ENCODE results near the gene PDE1A.

The PDE1A gene

DNA sequence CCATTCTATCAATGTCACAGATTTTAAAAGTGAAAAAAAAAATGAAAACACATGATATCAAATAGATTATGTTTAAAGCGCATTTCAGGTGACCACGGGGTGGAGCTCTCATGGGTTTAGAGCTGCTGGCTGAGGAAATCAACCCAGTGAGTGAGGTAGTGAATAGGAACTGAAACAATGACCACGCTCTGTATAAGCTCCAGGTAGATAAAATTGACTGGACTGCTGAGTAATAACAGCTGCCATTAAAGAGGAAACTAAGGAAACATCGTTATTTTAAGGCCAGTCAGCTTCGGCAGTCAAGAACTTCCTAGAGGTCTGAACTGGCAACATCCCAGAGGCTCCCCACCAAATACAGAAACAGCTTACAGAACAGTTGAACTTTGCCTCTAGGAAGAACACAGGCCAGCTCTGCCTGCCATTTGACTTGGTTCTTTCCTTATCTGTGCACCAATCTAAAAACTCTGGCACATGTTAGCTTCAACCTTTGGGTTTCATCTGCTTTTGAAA, 185.9 kb downstream of the PDE1A start:
- H3K4me1 ChIP-seq (ENCODE audit: control insufficient read depth, low read length), result peaks cover 7% of the 10 kb centered on the region; the same call in 1 of the 2 replicates
- no peaks in the 10 kb centered on the region for H3K79me2 ChIP-seq (ENCODE audit: control insufficient read depth, low read length)
- no peaks in the 10 kb centered on the region for H3K9me2 ChIP-seq (replicated peaks; ENCODE audit: control insufficient read depth, low read length)
- H3K27ac ChIP-seq (ENCODE audit: low read depth, low read length), result no peak overlapping the region
- H3F3A ChIP-seq (ENCODE audit: control insufficient read depth, insufficient read depth), result no peaks in the 10 kb centered on the region
- H4K20me1 ChIP-seq (ENCODE audit: control insufficient read depth, insufficient read depth, low read depth, low read length), result no peaks in the 10 kb centered on the region
- no peaks in the 10 kb centered on the region for H3K9me3 ChIP-seq (ENCODE audit: control insufficient read depth, insufficient read depth, low read length)
- no peak for TF ChIP-seq EZH2phosphoT487 (IDR thresholded peaks at IDR 0.05; ENCODE audit: borderline replicate concordance, low read length)
- TF ChIP-seq, protein P1, sequence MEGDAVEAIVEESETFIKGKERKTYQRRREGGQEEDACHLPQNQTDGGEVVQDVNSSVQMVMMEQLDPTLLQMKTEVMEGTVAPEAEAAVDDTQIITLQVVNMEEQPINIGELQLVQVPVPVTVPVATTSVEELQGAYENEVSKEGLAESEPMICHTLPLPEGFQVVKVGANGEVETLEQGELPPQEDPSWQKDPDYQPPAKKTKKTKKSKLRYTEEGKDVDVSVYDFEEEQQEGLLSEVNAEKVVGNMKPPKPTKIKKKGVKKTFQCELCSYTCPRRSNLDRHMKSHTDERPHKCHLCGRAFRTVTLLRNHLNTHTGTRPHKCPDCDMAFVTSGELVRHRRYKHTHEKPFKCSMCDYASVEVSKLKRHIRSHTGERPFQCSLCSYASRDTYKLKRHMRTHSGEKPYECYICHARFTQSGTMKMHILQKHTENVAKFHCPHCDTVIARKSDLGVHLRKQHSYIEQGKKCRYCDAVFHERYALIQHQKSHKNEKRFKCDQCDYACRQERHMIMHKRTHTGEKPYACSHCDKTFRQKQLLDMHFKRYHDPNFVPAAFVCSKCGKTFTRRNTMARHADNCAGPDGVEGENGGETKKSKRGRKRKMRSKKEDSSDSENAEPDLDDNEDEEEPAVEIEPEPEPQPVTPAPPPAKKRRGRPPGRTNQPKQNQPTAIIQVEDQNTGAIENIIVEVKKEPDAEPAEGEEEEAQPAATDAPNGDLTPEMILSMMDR (IDR thresholded peaks at IDR 0.05; ENCODE audit: low read depth, low read length, poor library complexity, severe bottlenecking), result peak; percentile 82
- H3K4me2 ChIP-seq (ENCODE audit: low read length), result no peak overlapping the region
- no peaks in the 10 kb centered on the region for H3K27me3 ChIP-seq (ENCODE audit: control insufficient read depth, low read length)
- no peak overlapping the region for H3K4me3 ChIP-seq (ENCODE audit: low read length)
- H3K36me3 ChIP-seq (ENCODE audit: control insufficient read depth, low read length), result no peaks in the 10 kb centered on the region

DNA sequence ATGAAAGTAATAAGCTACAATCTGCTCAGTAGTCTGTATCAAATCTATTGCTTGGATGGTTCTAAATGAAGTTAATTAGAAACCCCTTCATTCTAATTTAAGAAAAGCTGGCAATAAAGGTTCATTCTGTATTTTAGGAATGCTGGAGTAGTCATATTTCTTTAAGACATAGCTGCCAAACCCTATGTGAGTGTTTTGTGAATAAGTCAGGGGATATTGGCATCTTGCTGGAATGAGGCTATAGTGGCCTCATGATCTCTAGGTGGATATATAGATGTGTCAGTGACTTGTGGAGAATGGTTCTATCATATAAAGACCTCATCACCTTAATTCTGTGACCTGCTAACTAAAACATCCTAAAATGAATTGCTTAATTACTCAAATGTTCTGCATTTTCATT, 196.3 kb downstream of the PDE1A start:
- Histone ChIP-seq H3K9me3 (ENCODE audit: control insufficient read depth, insufficient read depth, low read length) (no peaks in the 10 kb centered on the region), H3K4me2 (ENCODE audit: low read length) (no peak overlapping the region), H4K20me1 (ENCODE audit: control insufficient read depth, insufficient read depth, low read depth, low read length) (no peaks in the 10 kb centered on the region), H3K4me3 (ENCODE audit: low read length) (no peak overlapping the region), H3K27ac (ENCODE audit: low read depth, low read length) (no peak overlapping the region), H3K36me3 (ENCODE audit: control insufficient read depth, low read length) (no peaks in the 10 kb centered on the region), H3K9me2 (replicated peaks; ENCODE audit: control insufficient read depth, low read length) (no peaks in the 10 kb centered on the region), H3K79me2 (ENCODE audit: control insufficient read depth, low read length) (no peaks in the 10 kb centered on the region), H3K4me1 (ENCODE audit: control insufficient read depth, low read length) (no peaks in the 10 kb centered on the region), H3F3A (ENCODE audit: control insufficient read depth, insufficient read depth) (no peaks in the 10 kb centered on the region), H3K27me3 (ENCODE audit: control insufficient read depth, low read length) (no peaks in the 10 kb centered on the region)
- TF ChIP-seq EZH2phosphoT487 (IDR thresholded peaks at IDR 0.05; ENCODE audit: borderline replicate concordance, low read length), result no peak
- TF ChIP-seq, protein P1 (IDR thresholded peaks at IDR 0.05; ENCODE audit: low read depth, low read length, poor library complexity, severe bottlenecking), result no peak

DNA sequence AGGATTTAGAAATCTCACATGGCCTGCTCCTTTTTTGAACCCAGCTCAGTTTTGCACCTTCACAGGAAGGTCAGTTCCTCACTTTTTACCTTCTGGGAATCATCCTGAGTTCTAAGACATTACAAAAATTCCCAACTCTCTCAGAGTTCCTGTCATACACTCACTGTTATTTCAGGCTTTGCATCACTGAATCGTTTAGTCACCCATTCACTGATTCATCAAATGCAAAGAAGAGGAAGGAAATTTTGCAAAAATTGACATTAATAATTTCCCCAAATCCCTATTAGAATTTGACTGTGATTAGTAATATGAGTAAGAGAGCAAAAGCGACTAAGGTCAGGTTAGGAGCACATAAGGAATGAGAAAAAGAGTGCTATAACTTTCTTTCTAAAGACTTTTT, 197.5 kb downstream of the PDE1A start:
- H3K4me1 ChIP-seq (ENCODE audit: control insufficient read depth, low read length), result no peaks in the 10 kb centered on the region
- no peaks in the 10 kb centered on the region for H3K27me3 ChIP-seq (ENCODE audit: control insufficient read depth, low read length)
- H4K20me1 ChIP-seq (ENCODE audit: control insufficient read depth, insufficient read depth, low read depth, low read length), result no peaks in the 10 kb centered on the region
- TF ChIP-seq, protein P1 (IDR thresholded peaks at IDR 0.05; ENCODE audit: low read depth, low read length, poor library complexity, severe bottlenecking), result no peak
- TF ChIP-seq EZH2phosphoT487 (IDR thresholded peaks at IDR 0.05; ENCODE audit: borderline replicate concordance, low read length), result no peak
- no peaks in the 10 kb centered on the region for H3K9me2 ChIP-seq (replicated peaks; ENCODE audit: control insufficient read depth, low read length)
- H3K9me3 ChIP-seq (ENCODE audit: control insufficient read depth, insufficient read depth, low read length), result no peaks in the 10 kb centered on the region
- no peak overlapping the region for H3K4me3 ChIP-seq (ENCODE audit: low read length)
- H3K36me3 ChIP-seq (ENCODE audit: control insufficient read depth, low read length), result no peaks in the 10 kb centered on the region
- no peak overlapping the region for H3K27ac ChIP-seq (ENCODE audit: low read depth, low read length)
- H3K79me2 ChIP-seq (ENCODE audit: control insufficient read depth, low read length), result no peaks in the 10 kb centered on the region
- no peaks in the 10 kb centered on the region for H3F3A ChIP-seq (ENCODE audit: control insufficient read depth, insufficient read depth)
- no peak overlapping the region for H3K4me2 ChIP-seq (ENCODE audit: low read length)

All from DOHH2 (cell line).